Measurements from ENCODE around the gene GTF2IRD1. TPM values are rescaled to one million over a fixed set of nuclear protein-coding genes. Genes with fewer than 3 reads are reported as not detected.

GTF2IRD1 gene
- total RNA-seq, 1 experiment from 2014 or later = 34.3 TPM

DNA sequence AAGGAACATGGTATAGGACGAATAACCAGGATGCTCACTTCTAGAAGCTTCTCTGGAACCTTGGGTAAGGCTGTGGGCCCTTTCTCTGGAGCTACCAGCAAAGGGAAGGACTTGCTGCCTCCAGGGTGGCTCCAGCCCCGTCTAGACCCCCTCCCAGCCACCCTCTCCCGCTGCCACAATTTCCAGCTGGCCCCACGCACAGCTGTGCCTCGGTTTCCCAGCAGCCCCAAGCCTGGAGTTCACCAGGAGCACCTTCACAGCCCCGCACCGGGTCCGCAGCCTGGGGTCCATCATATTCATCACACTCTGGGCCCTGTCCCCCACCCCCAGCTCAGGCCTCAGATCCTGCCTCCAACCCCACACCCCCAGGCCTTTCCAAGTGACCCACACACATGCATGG lies 35.6 kb upstream of the GTF2IRD1 start:
- no peak overlapping the region for H2AK5ac ChIP-seq (ENCODE audit: insufficient read length, low read length)
- no peaks in the 10 kb centered on the region for H4K20me1 ChIP-seq (ENCODE audit: control insufficient read depth, insufficient read depth, insufficient read length)
- Mint-ChIP-seq H3K4me1 (peaks cover 0 to 2% of the 10 kb centered on the region in 2 experiments; a peak in 1 of 4 replicates), H3K9me3 (no peaks in the 10 kb centered on the region; a peak in 3 of 5 replicates), H3K36me3 (ENCODE audit: insufficient read depth in 1 of 3, low read depth in 3 of 3) (peaks cover 0 to 1% (median 0%) of the 10 kb centered on the region in 3 experiments; a peak in 1 of 7 replicates), H3K27me3 (ENCODE audit: low read depth) (no peaks in the 10 kb centered on the region), H3K4me3 (no peak overlapping the region), H3K27ac (peak overlapping the region in 1 of 3 experiments; percentile 8; a peak in 2 of 7 replicates)
- H3K27me3 ChIP-seq (ENCODE audit: insufficient read depth, low read length) = no peaks in the 10 kb centered on the region
- no peak overlapping the region for H3K56ac ChIP-seq (ENCODE audit: insufficient read length, low read depth, low read length)
- no peak overlapping the region for H3K18ac ChIP-seq (ENCODE audit: insufficient read length, low read depth, low read length)
- H3T11ph ChIP-seq (ENCODE audit: low read length) = no peak overlapping the region
- no peak overlapping the region for H3K14ac ChIP-seq (ENCODE audit: insufficient read depth, low read length)
- H3K23ac ChIP-seq (ENCODE audit: insufficient read length, low read depth, low read length) = no peak overlapping the region
- H3K79me2 ChIP-seq (ENCODE audit: insufficient read depth, low read length) = no peaks in the 10 kb centered on the region
- no peak for DNase-seq
- WGBS (ENCODE audit: extremely low coverage, insufficient read length, low lambda C conversion rate) = no CpG with 5 or more reads among the region's 8 CpGs
- H3K9ac ChIP-seq (ENCODE audit: extremely low read depth, insufficient read length, low read length) = no peak overlapping the region
- no peak overlapping the region for H2BK5ac ChIP-seq (ENCODE audit: insufficient read length, low read length)
- H4K5ac ChIP-seq (ENCODE audit: insufficient read length, low read depth, low read length) = no peak overlapping the region
- no peaks in the 10 kb centered on the region for H3K9me3 ChIP-seq (ENCODE audit: control insufficient read depth, low read depth, low read length)
- no peak overlapping the region for H3K4me2 ChIP-seq (ENCODE audit: insufficient read depth, insufficient read length, low read length)
- H3K79me1 ChIP-seq (ENCODE audit: insufficient read depth, low read depth, low read length, poor library complexity, severe bottlenecking) = no peaks in the 10 kb centered on the region
- no peak overlapping the region for H4K8ac ChIP-seq (replicated peaks; ENCODE audit: insufficient read length, low read depth, low read length)
- H2BK15ac ChIP-seq (ENCODE audit: low read depth, low read length) = no peak overlapping the region
- no peak overlapping the region for H2BK20ac ChIP-seq (ENCODE audit: low read depth, low read length, poor library complexity, severe bottlenecking)
- no peak overlapping the region for H2BK12ac ChIP-seq (ENCODE audit: insufficient read length, low read depth, low read length)
- H3K27ac ChIP-seq (ENCODE audit: insufficient read length, low read depth, low read length) = no peak overlapping the region
- no peak overlapping the region for H3K4ac ChIP-seq (ENCODE audit: low read depth, low read length)
- no peaks in the 10 kb centered on the region for H3K4me1 ChIP-seq (ENCODE audit: insufficient read depth, low read length)
- H2BK120ac ChIP-seq (ENCODE audit: low read depth, low read length, poor library complexity, severe bottlenecking) = no peak overlapping the region
- H4K91ac ChIP-seq (ENCODE audit: insufficient read length, low read depth, low read length) = no peak overlapping the region
- TF ChIP-seq, protein P1, sequence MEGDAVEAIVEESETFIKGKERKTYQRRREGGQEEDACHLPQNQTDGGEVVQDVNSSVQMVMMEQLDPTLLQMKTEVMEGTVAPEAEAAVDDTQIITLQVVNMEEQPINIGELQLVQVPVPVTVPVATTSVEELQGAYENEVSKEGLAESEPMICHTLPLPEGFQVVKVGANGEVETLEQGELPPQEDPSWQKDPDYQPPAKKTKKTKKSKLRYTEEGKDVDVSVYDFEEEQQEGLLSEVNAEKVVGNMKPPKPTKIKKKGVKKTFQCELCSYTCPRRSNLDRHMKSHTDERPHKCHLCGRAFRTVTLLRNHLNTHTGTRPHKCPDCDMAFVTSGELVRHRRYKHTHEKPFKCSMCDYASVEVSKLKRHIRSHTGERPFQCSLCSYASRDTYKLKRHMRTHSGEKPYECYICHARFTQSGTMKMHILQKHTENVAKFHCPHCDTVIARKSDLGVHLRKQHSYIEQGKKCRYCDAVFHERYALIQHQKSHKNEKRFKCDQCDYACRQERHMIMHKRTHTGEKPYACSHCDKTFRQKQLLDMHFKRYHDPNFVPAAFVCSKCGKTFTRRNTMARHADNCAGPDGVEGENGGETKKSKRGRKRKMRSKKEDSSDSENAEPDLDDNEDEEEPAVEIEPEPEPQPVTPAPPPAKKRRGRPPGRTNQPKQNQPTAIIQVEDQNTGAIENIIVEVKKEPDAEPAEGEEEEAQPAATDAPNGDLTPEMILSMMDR (conservative IDR thresholded peaks at IDR 0.05) = no peak
- no peaks in the 10 kb centered on the region for H3K23me2 ChIP-seq (ENCODE audit: insufficient read length, low read depth, low read length, poor library complexity, severe bottlenecking)
- no peak overlapping the region for H2AFZ ChIP-seq (ENCODE audit: low read length)

All from H9 (cell line).